Raji (cell line): ENCODE measurements around the gene PKD2L2.

Experiments used
- POLR2A ChIP-seq: IDR thresholded peaks from 2 replicates; pipeline ENCODE4 v1.6.1; 2011; ENCODE audit warnings: low read depth, low read length, control low read depth; ENCODE audit not compliant: insufficient read depth

Gene PKD2L2

DNA sequence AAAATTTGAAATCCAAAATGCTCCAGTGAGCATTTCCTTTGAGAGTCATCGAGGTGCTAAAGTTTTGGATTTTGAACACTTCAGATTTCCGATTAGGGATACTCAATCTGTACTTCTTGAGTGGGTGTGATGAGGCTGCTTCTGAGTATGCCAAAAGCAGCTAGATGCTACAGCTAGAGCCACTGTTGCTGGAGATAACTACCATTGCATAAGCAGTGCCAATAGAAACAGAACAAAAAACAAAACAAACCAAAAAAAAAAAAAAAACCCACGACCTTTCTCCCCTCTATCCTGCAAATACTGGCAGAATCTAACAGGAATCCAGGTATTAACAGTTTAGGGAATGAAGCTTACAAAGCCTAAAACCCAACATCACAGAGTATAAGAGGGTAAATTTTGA lies 43.5 kb downstream of the PKD2L2 start:
- TF ChIP-seq POLR2A: no peak

DNA sequence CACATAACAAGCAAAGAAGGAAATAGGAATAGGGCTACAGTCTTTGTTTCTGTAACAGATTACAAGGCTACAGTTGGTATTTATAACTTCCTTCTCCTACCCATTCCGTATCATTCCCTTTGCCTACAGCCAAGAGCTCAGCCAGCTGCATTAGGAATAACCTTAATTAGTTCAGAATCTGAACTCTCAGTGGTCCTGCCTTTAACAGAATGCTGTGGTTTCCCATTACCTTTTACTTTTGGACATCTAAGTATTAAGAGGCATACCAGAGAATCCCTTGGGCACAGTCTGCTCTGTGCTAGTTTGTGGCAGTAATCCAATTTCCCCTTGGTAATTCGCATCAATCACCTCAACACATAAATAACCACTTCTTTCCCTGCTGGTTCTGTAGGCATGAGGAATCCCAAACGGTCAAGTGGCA lies 44.2 kb downstream of the PKD2L2 start:
- TF ChIP-seq POLR2A: no peak

- TF ChIP-seq POLR2A: no peak
These were observed 45.9 kb downstream of the PKD2L2 start for GRCh38 chr5:137935190-137935589.

GRCh38 chr5:137935694-137936093 lies 46.4 kb downstream of the PKD2L2 start:
- TF ChIP-seq POLR2A: no peak

DNA sequence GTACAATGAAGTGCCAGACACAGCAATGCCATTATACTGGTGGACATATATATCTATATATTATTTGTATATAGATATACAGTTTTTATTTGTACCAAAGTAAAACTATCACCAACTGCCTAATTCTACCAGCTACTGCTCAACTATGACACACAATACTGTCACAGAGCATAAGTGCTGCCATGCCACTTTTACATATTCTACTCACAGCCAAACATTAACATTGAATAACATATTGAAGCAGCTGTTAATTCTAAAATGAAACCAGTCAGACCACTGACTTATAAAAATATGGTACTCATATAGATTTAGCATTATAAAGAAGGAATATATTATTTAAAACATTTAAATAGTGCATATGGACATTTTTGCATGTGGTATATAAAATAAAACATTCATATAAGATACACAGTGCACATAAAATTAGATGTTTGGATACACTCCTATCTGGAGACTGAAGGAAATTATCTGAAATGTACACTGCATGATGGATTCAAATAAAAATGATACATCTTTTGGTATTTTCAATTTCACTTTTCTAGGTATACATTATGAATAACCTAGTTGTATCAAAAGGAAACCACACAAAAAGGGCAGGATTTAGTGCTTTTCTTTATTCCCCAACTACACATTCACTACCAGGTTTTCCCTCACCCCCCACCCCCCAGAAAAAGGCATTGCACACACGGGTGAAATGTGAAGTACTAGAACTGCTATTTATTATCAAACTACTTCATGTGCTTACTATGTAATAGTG lies 48.9 kb downstream of the PKD2L2 start:
- TF ChIP-seq POLR2A: no peak

DNA sequence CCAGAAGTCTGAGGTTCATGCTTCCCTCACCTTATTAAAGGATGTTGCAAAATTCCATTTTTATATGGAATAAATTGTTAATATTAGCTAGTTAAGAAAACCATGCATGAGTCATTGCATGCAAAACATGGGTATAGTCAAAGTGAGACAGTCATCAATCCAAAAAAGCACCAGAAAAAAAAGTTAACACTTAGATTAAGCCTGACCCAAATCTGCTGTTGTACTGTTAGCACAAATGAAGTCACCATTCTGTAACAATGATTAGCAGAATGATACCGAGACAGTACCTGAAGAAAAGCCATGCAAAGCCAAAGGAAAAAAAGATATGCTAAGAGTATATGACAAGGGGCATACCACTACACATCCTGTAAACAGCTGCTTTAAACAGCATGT lies 49.5 kb downstream of the PKD2L2 start:
- TF ChIP-seq POLR2A: no peak

DNA sequence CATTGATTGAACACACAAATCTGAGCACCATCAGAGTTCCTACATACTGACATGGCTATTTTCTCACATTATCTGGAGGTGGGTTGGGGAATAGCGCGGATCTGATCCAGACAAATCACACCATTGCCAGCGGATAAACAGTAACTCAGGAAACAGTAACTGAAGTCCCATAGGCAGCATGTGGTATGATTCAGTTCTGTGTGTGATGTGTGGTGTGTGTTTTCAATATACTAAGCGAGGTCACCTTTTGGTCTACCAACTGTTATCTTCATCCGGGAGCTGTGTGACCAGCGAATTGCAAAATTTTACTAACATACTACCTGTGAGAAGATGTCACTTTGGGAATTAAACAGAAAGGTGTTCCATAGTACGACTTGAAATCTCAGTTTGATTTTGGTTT lies 50.1 kb downstream of the PKD2L2 start:
- no peak for TF ChIP-seq POLR2A

DNA sequence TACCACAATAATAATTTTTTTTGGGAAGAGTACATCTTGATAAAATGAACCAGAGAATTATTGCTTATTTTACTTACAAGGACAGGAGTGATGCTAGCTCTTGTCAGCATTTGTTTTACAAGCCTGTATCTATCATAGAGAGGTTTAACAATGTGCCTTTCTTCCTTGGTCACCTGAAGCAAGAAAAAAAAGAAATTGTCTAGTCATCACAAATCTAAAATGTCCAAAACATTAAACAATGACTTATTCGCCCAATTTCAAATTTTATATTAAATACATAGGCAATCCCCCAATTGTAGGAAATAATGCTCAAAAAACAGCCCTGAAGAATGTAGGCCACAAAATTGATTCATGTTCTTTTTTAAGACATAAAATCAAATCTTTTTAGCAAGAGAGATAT lies 56.6 kb downstream of the PKD2L2 start:
- TF ChIP-seq POLR2A: no peak

DNA sequence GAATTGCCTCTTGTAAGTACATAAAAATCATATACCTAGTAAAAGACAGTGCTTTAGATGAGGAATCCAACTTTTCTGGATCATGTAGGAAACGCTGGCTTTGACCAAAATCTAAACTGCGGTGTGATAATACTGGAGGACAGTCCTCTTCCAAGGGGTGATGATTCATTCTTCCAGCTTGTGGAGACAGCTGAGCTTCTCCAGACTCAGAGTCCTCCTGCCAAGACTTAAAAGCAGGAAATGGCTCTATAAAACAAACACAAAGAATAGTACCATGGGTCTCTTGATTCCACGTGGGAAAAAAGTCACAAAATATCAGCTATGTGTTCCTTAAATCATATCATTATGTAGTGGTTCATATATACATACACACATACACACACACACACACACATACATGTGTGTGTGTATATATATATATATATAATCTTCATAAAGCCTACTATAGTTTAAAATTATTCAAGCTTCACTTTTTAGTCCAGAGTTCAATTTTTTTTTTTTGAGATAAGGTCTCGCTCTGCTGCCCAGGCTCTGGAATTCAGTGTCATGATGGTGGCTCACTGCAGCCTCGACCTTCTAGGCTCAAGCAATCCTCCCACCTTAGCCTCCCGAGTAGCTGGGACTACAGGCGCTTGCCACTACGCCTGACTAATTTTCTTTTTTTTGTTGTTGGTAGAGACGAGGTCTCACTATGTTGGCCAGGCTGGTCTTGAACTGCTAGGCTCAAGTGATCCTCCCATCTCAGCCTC lies 65.0 kb downstream of the PKD2L2 start:
- no peak for TF ChIP-seq POLR2A

GRCh38 chr5:137957948-137958347 lies 68.7 kb downstream of the PKD2L2 start:
- TF ChIP-seq POLR2A: no peak

- no peak for TF ChIP-seq POLR2A
These were observed 70.2 kb downstream of the PKD2L2 start for GRCh38 chr5:137959488-137959887.

- no peak for TF ChIP-seq POLR2A
These were observed 70.9 kb downstream of the PKD2L2 start for GRCh38 chr5:137960141-137960540.

DNA sequence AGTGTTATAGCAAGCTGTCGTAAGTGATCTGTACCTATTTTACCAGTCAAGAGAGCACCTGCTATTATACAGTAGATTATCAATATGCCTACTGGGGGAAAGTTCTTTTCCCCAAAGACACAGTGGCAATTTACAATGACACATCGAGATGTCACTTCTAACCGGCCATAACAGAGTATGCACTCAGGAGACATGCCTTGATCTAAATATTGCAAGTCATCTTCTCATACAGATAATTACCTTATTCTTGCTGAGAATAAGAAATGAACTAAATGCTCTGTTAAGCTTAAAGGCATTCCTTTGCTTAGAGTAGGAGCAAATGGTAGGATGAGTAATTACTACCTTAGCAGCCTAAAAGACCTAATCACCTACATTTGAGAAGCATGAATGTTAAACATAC lies 71.6 kb downstream of the PKD2L2 start:
- no peak for TF ChIP-seq POLR2A

- TF ChIP-seq POLR2A: no peak
These were observed 86.0 kb downstream of the PKD2L2 start for GRCh38 chr5:137975208-137975607.

GRCh38 chr5:137989419-137989818 lies 100.2 kb downstream of the PKD2L2 start:
- no peak for TF ChIP-seq POLR2A
